HG03439 (cell line): ENCODE results near the gene EFCAB11.
A peak's percentile ranks its signal among the peaks of the same experiment; 100 is the strongest.
"Not testable (repeated sequence)": the region's sequence is repeated elsewhere in the genome, so short reads cannot be mapped to it uniquely, and the experiment has no call there.

Experiments
- ATAC-seq: cut with Tn5 transposase; IDR thresholded peaks from one replicate; pipeline ENCODE4 v1.9.1; 2021; ENCODE audit warnings: mild to moderate bottlenecking, moderate library complexity; ENCODE audit not compliant: unreplicated experiment

The EFCAB11 gene

DNA sequence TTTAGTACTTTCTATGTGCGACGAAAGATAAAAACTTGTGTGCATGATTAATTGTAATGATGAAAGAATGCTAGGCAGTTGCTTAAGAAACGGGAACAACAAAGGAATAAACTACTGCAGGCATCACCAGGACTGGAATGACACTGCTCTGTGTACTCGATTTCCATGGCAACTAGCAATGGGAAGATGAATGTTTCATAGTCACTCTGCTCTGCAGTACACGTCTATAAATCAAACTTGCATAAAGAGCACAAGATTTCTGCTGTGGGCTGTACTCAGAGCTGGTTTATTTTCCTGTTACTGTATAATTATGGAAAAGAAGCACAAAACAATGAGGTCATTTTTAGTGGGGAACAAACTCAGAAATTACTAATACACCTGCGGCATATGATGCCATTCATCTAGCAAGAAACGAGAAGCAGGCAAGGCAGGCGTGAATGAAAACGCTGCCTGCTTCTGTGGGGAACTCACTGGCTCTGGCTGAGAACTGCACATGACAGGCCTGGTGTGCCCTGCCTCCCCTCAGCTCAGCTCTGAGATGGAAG is 41.8 kb downstream of the EFCAB11 start:
- no peak for ATAC-seq

DNA sequence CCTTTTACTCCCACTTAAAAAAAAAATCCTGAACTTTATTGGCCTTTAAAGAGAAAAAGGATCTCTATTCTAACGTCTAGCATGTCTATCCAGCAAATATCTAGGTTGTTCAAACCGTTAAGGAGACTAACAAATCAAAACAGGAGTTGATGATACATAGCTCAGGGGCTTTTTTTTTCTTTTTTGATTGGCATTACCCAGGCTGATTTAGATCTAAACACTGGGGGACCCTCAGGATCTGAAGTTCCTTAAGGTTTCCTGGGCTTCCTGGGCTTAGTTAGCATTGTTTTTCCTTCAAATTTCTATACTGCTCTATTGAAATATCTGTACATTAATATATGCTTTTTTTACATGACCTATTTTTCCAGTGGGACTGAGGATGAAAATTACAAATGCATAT is 42.3 kb downstream of the EFCAB11 start:
- ATAC-seq = no peak

- no peak for ATAC-seq
Observed at GRCh38 chr14:89911010-89911919, 43.3 kb downstream of the EFCAB11 start.

- ATAC-seq = no peak
Observed at GRCh38 chr14:89910691-89911009, 43.9 kb downstream of the EFCAB11 start.

GRCh38 chr14:89909586-89909985 is 44.9 kb downstream of the EFCAB11 start:
- ATAC-seq = no peak

- no peak for ATAC-seq
Observed at GRCh38 chr14:89908712-89909450, 45.6 kb downstream of the EFCAB11 start.

GRCh38 chr14:89907655-89908054 is 46.9 kb downstream of the EFCAB11 start:
- no peak for ATAC-seq

DNA sequence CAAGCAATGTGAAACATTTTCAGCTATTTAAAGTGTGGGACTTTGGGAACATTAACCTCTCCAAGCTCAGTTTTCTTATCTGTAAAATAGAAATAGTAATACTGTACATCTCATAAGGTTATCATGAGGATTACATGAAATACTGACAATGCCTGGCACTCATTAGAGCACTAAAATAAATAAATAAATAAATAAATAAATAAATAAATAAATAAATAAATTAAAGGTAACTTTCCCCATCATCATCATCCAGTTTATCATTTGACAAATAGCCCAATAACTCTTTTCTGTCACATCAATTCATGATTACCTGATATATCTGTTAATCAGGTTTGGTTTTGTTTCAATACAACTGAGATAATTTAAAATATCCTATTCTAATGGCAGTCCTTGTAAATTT is 48.5 kb downstream of the EFCAB11 start:
- ATAC-seq = no peak

- ATAC-seq = no peak
Observed at GRCh38 chr14:89903340-89903952, 51.1 kb downstream of the EFCAB11 start.

- no peak for ATAC-seq
Observed at GRCh38 chr14:89902881-89903280, 51.6 kb downstream of the EFCAB11 start.

DNA sequence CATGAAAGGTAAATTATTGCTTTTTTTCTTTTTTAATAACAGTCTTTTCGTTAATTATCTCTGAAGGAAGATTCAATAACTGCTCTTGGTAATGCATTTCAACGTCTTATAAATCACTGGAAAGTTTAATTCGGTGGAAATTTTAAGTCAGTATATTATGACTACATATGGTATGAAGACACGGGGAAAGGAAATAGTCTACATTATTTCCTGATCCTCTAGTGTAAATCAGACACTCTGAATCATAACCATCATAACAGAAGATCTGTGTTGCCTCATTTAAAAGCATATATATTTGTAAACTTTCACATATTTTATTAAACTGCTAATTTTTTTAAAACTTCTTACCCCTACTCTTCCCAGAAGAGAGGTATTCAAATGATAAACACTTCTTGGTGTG is 53.7 kb downstream of the EFCAB11 start:
- ATAC-seq = no peak

GRCh38 chr14:89899917-89900663 is 54.4 kb downstream of the EFCAB11 start:
- no peak for ATAC-seq

GRCh38 chr14:89899291-89899690 is 55.2 kb downstream of the EFCAB11 start:
- no peak for ATAC-seq

- ATAC-seq = not testable (repeated sequence)
Observed at GRCh38 chr14:89893388-89893787, 61.1 kb downstream of the EFCAB11 start.

DNA sequence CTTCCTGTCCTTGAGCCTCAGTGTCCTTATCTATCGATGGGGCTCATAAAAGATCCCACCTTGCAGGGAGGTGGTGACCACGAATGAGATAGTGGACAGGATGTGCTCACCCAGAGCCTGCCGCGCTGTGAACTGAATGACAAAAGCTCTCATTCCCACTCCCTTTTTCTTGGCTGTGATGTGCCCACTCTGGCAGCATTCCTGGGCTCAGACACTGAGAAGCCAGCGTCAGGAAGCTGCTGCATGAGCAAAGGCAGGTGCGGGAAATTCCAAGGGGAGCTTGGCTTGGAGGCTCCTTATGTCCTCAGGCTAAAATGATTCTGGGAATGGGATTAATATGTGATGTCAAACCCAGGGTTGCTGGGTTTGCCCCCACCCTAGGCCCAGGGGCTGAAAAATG is 61.6 kb downstream of the EFCAB11 start:
- no peak for ATAC-seq

DNA sequence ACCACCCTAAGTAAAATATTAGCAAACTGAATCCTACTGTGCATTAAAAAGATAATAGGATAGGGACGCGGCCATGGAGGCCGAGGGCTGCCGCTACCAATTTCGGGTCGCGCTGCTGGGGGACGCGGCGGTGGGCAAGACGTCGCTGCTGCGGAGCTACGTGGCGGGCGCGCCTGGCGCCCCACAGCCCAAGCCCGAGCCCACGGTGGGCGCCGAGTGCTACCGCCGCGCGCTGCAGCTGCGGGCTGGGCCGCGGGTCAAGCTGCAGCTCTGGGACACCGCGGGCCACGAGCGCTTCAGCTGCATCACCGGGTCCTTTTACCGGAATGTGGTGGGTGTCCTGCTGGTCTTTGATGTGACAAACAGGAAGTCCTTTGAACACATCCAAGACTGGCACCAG is 62.8 kb downstream of the EFCAB11 start:
- ATAC-seq = not testable (repeated sequence)

DNA sequence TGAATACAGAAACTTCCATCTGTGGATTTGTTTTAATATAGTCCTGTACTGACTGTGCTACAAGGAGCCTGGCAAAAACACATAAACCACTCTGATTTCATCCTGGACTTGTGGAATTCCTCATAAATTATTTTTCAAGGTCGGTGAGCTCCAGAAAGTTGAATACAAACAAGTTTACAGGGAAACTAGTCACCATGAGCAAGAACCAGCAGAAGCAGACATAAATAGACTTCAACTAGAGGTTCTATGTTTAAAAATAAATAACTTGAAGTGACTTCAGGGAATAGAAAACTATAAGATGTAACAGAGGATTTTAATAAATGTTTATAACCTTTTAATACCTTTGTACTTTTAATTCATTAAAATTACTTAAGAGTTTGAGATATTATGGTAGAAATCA is 63.5 kb downstream of the EFCAB11 start:
- no peak for ATAC-seq

DNA sequence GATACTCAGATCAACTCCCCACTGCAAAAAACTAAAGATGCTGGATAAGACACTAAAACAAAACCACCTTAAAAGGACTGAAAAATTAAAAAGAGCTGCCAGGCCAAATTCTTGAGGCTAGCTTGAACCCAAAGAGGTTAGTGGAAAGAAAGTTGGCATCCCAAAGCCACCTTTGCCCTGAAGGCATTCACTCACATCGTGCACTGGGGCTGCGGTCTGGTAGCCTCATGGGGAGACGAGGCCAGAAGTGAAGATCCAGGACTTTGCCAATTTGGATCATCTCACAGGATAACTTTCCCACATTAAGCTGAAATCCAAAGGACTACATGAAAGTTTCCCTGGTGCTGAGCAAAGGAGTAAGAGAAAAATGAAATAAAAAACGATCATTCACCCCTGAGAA is 63.9 kb downstream of the EFCAB11 start:
- no peak for ATAC-seq

GRCh38 chr14:89889626-89890025 is 64.9 kb downstream of the EFCAB11 start:
- no peak for ATAC-seq

- no peak for ATAC-seq
Observed at GRCh38 chr14:89884761-89885160, 69.8 kb downstream of the EFCAB11 start.

DNA sequence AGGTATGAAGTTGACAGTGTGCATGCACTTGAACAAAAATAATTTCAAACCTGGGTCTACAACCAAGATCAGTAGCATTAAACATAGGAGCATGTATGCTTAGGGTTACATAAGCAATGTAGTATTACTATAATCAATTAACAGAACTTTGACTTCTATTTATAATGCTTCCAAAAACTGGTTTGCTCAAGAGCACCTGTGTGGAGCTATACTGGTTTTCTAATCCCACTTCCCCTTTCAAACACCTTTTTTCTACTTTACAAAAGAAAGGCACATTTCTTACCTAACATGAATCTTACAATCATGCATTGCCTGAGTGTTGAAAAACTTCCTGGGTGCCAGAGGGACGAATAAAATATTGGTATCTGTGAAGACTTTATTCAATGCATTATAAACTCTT is 72.7 kb downstream of the EFCAB11 start:
- peak; percentile 46 for ATAC-seq
